WI38 (cell line): ENCODE results near the gene DLEU7.

Experiments used
- H3K4me3 ChIP-seq: 2 replicates; pipeline ENCODE4 v1.5.1; 2011; ENCODE audit warnings: low read depth, mild to moderate bottlenecking, control low read depth, low read length
- TF ChIP-seq, protein P1 (sequence below): IDR thresholded peaks from 2 replicates; pipeline ENCODE4 v1.5.1; 2012; ENCODE audit warnings: low read depth, mild to moderate bottlenecking, control low read depth, low read length

DLEU7 gene

DNA sequence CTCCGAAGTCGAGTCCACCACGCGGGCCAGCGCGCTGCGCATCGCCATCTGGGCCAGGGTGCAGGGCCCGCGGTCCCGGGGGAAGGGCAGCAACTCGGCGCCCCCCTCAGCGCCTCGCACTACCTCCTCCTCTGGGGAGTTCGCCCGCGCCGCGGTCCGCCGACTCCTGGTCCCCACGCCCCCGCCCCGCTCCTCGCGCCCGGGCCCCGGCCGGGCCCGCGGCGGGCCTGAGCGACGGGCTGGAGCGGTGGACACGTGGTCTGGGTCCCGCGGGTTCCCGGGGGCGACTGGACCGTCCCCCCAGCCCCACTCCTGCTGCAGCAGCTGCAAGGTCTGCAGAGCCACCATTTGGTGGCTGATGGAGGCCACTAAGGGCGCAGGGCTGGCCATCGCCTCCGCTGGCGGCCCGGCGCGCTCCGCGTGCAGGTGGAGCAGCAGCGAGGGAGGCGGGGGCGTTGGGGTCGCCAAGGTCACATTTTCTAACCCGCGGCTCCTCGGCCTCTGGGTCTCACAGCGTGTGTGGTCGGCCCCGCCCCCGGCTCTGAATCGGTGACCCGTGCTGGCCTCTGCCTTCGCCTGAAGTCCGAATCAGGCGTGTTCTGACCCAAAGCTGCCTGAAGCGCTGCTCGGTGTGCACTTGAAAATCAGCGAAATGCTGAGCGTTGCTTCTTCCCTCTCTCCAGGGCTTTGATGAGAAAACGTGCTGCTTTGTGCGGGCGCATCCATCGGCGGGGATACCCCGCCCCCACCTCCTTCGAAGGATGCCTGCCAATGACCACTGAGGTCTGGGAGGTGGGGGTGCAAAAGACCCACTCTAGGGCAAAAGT lies at the start of gene DLEU7:
DLEU7 (minus strand) TSS at position 436 of the 827 bp plus-strand sequence; CDS start at position 390, 46 bp downstream.
- H3K4me3 ChIP-seq: no peak within 1 kb of the TSS
- TF ChIP-seq, protein P1, sequence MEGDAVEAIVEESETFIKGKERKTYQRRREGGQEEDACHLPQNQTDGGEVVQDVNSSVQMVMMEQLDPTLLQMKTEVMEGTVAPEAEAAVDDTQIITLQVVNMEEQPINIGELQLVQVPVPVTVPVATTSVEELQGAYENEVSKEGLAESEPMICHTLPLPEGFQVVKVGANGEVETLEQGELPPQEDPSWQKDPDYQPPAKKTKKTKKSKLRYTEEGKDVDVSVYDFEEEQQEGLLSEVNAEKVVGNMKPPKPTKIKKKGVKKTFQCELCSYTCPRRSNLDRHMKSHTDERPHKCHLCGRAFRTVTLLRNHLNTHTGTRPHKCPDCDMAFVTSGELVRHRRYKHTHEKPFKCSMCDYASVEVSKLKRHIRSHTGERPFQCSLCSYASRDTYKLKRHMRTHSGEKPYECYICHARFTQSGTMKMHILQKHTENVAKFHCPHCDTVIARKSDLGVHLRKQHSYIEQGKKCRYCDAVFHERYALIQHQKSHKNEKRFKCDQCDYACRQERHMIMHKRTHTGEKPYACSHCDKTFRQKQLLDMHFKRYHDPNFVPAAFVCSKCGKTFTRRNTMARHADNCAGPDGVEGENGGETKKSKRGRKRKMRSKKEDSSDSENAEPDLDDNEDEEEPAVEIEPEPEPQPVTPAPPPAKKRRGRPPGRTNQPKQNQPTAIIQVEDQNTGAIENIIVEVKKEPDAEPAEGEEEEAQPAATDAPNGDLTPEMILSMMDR: no peak

DNA sequence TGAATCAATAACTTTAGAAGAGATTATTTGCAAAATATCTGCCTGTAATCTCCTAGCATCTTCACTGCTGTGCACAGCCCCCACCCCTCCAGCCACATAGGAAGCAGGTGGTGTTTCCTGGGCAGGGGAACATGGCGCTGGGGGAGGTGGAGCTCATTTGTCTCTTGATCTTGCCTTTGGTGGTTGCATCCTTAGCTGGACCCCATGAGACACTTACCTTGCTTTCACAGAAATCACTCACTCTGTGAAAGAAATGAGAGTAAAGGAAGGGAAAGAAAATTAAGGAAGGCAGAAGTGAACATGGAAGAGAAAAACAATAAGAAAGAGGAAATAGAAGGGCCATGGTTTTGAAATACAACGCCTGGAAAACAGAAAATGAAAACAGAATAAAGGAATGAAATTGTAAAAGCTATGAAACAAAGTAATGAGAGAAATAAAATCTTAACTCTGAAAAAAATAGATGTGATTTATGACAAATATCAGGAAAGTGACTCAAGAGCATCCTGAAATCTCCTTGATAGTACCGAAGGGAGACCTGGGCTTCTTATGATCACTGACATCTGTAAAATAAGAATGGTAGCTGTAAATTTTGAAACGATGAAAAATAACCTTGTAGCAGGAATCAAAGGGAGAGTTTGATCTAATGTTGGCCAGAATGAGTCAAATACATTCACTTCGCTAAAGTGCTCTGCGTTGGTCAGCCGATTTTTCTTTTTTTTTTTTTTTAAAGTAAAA lies 48.9 kb upstream of the DLEU7 start:
- no peak overlapping the region for H3K4me3 ChIP-seq
- TF ChIP-seq, protein P1: no peak

DNA sequence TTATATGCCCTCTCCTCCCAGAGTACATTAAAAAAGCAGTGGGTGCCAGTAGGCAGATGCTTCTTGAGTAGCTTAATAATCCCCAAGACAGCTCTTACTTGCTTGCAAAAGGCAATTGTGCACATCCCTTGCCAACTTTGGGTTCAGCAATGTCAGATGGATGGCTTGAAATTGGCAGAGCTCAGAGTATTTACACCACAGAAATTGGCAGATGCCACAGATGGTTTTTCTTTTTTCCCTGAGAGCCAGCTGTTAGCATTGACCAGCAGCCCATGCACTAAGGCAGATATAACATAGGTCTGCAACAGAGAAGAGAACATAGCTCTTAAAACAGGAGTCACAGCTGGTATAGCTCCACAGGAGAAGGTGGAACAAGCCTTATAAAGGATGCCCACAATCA lies 47.7 kb upstream of the DLEU7 start:
- H3K4me3 ChIP-seq: no peak overlapping the region
- TF ChIP-seq, protein P1: no peak

DNA sequence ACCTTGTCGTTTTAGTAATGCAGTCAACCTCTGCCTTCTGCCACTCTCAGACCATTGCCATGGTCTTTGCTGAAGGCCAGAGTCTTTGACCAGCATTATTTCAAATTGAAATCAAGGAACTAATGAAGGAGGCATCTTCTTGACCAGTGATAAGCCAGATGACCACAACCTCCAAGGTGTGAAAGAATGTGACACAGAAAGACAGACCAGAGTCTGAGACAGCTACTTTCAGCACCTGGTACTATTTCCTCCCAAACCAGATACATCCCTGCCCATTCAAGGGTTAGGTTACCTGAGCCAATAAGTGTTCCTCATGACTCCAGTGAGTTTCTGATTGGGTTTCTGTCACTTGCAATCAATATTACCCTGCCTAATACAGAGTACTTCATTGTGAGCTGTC lies 45.8 kb upstream of the DLEU7 start:
- H3K4me3 ChIP-seq: no peak overlapping the region
- TF ChIP-seq, protein P1: no peak

DNA sequence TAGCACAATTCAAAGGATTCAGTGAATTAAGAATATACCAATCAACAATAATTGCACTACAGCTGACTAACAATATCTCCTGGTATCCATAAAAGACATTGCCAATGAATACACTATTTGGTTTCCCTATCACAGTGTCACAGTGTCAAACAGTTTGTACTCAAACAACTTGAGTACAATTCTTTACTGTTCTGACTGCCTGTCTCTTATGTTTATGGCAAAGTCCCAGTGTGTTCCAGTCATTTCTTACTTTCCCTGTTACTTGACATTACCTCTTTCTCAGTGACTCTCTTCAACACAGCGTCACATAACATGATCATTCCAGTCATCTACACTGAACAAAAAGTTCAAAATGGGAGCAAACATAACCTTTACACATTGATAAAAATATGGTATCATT lies 44.9 kb upstream of the DLEU7 start:
- TF ChIP-seq, protein P1: no peak
- H3K4me3 ChIP-seq: no peak overlapping the region

DNA sequence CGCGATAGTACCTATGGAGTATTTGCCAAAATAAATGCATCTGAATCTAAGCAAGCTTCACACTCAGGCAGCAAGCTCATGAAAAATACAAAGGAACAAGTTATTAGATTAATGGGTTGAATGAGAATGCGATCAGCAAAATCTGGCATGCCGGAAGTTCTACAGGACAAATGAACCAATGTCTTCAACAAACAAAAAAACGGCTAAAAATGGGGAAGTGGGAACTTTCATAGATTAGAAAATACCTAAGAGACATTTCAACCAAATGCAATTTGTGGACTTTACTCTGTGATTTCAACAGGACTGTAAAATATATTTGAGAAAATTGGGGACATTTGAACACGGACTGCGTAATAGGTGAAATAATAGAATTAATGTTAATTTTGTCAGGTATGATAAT lies 43.7 kb upstream of the DLEU7 start:
- no peak overlapping the region for H3K4me3 ChIP-seq
- TF ChIP-seq, protein P1: no peak

DNA sequence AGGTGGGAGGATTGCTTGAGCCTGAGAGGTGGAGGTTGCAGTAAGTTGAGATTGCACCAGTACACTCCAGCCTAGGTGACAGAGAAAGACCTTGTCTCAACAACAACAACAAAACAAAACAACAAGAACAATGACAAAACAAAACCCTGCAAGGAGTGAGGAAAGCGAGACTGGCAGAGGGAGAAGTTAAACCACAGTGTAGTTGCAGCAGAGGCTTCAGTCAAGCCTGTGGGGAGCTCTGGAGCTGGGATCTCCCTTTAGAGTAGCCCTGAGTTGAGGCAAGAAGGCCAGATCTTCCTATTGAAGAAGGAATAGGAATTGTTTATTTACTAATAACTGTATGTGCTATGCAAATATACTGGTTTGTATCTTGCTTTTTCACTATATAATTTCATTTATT lies 40.8 kb upstream of the DLEU7 start:
- no peak overlapping the region for H3K4me3 ChIP-seq
- TF ChIP-seq, protein P1: no peak
